GM19372 (cell line): ENCODE results near the gene ACTL8.

Experiments
- ATAC-seq: cut with Tn5 transposase; IDR thresholded peaks from one replicate; pipeline ENCODE4 v1.9.1; 2021; ENCODE audit warnings: mild to moderate bottlenecking, low read depth, moderate library complexity; ENCODE audit not compliant: unreplicated experiment

ACTL8 gene

GRCh38 chr1:17837233-17838030, 82.3 kb downstream of the ACTL8 start:
- ATAC-seq: no peak

DNA sequence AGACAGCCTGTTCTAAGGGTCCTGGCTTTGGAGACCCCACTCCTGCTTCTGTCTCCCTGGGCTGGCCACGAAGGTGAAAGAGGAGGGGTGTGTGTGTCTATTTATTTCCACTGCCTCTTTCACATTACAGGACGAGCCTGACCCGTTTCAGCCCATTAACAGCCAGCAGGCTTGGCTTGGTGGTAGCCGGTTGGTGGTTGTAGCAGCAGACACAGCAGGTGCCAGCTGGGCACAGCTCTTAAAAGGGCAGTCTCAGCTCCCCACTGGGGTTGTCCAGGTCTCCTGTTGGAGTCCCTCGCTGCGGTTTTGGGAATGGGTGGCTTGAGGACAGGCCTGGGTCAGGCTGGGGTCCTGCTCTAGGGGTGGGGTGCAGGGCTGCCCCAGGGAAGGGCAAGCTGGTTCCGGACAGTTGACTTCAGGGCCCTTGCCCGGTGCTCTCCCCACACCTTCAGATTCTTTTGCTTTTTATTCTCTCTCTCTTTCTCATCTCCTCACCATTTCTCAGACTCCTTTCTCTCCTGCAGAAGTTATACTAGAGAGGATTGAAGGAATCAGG, 84.6 kb downstream of the ACTL8 start:
- ATAC-seq: no peak

- no peak for ATAC-seq
These were observed 86.8 kb downstream of the ACTL8 start for GRCh38 chr1:17841944-17842343.

DNA sequence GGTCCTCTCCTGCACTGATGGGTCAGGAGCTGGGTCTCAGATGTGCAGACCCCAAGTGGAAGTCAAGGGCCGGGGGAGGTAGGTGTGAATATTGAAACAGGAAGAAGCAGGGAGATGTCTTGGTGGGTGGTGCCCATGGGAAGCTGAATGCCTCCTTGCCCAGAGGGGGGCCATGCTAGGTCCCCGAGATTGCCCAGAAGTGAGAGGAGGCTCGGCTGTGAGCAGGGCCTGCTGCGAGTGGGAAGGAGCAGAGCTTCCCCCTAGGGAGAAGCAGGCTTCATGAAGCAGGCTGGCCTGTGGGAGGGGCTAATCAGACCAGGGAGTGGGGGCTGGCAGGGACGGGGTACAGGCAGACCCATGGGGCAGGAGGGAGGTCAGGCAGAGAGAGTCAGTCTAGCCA, 87.6 kb downstream of the ACTL8 start:
- ATAC-seq: no peak

- ATAC-seq: no peak
These were observed 89.2 kb downstream of the ACTL8 start for GRCh38 chr1:17844185-17844826.

- ATAC-seq: no peak
These were observed 90.5 kb downstream of the ACTL8 start for GRCh38 chr1:17845583-17845982.

- no peak for ATAC-seq
These were observed 91.2 kb downstream of the ACTL8 start for GRCh38 chr1:17846341-17846740.

DNA sequence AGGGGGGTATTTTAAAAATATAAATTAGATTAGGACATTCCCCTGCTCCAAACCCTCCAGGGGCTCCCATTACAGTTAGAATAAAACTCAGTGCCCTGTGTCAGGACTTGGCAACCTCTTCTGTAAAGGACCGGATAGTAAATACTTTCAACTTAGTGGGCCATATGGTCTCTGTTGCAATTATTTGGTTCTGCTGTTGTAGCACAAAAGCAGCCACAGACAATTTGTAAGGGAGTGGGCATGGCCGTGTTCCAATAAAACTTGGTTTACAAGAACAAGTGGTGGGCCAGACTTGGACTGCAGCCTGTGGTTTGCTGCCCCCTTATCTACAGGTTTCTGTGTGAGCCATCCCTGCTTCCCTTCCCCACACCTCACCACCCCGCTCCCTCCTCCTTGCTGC, 92.0 kb downstream of the ACTL8 start:
- no peak for ATAC-seq

DNA sequence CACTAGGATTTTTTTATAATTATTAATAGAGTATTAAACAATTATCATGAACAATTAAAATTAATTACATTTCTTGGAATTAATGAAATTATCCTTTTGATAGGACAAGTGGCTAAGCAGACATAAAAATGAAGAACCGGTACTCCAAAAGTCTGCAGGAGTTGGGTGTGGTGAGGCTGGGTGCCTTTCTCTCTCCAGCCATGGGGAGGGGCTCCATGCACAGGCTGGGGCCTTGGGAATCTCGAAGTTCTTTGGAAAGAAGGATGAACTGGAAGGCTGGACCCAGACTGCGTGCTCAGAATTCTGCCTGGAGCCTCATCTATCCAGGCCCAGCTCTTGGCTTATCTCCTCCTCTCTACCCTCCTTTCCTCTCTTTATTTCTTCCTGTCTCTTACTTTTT, 94.1 kb downstream of the ACTL8 start:
- ATAC-seq: no peak

DNA sequence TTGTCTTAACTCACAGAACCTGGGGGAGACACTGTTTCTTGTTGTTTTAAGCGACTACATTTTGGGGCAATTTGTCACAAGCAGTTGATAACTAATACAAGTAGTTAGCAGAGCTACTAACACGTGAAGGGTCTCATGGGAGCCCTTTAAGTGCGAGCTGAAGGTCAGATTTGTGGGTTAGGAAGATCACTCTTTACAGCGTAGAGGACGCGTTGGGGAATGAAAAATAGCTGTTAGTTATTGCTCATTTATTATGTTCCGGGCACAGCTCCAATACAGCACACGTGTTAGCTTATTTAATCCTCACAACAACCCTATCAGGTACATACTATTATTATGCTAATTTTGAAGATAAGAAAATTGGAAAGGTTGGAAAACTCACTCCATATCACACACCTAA, 95.9 kb downstream of the ACTL8 start:
- no peak for ATAC-seq

DNA sequence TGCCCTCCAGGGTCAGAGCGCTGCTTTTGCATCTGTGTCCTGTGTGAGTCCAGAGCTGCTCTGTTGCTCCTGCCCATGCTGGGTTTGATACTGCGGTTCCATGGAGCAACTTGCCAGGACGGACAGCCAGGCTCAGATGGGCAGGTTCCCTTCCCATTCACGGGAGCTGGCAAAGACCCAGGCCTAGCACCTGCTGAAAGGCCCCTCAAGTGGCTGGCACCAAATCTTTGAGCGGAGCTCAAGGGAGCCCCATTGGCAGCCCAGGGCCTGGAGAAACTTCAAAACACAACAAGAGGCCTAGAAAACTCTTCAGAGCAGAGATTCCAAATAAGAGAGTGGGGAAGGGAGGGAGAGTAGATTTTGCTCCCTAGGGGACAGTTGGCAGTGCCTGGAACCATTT, 97.2 kb downstream of the ACTL8 start:
- ATAC-seq: no peak

DNA sequence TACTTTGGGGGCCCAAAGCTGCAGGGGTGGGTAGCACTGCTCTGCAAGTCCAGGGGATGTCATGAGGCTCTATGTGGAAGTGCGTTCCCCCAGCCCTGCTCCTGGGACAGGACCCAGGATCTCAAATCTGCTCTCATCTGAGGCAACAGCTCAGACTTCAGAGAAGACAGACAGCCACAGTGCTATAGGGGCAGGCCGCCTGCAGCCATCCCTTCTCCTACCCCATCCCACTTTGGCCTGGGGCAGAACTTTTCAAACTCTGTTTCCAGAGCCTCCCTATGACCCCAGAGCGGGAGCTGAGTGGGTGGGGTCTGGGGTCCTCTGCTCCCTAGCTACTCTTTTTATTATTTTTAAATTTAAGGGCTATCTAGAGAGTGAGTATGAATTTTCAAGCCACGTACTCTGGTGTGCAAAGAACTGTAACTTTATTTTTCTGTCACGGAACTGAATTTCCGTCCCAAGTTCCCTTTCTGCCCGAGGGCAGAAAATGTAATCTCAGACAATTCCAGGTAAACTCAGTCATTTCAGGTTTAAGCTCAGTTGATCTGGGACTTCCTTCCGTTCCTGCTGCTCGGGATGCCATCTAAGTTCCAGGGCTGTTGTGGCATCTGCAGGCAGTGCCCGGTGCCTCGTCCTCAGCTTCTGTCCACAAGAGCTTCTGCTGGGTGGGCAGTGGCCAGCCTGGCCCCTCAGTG, 98.3 kb downstream of the ACTL8 start:
- ATAC-seq: no peak

DNA sequence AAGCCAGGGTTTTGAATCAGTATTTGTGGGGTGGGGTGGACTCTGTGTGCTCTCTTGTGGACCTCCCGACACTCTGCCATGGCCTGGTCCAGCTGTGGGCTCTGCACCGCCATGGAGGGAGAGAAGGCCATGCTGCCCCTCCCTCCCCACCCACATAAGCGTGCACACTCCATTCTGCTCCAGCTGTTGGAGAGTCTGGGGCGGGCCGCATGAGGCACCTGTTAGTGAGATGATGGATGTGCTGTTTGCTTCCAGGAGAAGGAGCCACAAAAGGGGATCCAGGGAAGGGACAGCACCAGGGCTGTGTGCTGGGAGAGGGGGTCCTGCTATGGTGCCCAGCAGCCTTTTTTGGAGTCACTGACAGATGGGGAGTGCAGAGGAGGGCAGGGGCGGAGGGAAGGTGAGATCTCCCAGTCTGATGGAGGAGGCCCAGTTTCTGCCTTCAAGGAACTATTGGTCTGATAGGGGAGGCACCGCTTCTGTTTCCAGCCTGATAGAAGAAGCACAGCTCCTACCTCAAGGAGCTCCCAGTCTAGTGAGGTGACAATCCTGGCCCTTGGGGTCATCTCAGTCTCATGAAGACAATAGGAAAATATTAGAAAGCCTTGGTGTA, 101.5 kb downstream of the ACTL8 start:
- no peak for ATAC-seq

DNA sequence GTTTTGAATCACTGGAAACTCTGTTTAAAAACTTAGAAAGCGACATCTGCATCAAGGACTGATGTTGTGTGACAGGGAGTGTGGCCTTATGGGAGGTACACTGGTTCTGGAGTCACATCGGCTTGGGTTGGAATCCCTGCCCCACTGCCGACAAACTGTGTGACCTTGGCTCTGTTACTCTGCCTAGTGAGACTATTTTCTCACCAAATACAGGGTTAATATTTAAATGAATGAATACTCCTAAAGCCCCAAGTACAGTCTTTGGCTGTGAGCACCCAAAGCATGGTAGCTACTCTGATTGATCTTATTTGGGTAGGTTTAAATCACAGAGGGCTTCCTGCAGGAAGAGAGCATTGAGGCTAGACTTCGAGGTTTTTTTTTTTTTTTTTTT, 102.0 kb downstream of the ACTL8 start:
- ATAC-seq: no peak

- no peak for ATAC-seq
These were observed 102.9 kb downstream of the ACTL8 start for GRCh38 chr1:17857996-17858395.

- ATAC-seq: no peak
These were observed 105.7 kb downstream of the ACTL8 start for GRCh38 chr1:17860812-17861211.

DNA sequence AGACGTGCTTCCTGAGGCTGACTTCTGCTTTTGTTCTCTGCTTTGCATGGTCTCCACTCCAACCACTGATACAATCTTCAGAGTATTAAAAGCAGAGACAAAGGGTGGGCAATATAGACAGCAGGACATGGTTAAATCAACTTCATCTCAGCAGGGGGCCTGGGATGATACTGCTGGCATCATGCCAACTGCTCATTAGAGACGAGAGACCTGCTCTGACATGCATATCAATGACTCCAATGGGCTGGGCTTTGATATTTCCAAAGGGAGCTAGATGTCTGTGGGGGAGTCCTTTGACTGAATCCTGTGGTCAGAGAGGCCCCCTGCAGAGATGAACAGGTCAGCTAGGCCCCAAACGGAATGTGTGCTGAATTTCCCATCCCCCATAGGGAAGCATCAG, 106.6 kb downstream of the ACTL8 start:
- no peak for ATAC-seq

- no peak for ATAC-seq
These were observed 107.0 kb downstream of the ACTL8 start for GRCh38 chr1:17862121-17862520.

GRCh38 chr1:17865912-17866739, 111.0 kb downstream of the ACTL8 start:
- ATAC-seq: no peak

GRCh38 chr1:17866740-17867029, 111.6 kb downstream of the ACTL8 start:
- ATAC-seq: no peak
